ENCODE measurements around the gene KDM4E.

GRCh38 chr11:95011376-95011775, 13.7 kb upstream of the KDM4E start:
- no peak for TF ChIP-seq CTCF (tag by site-specific recombination; IDR thresholded peaks at IDR 0.05)
- TF ChIP-seq MZF1 (tag by site-specific recombination; IDR thresholded peaks at IDR 0.05; ENCODE audit: borderline replicate concordance) = no peak
- no peak for TF ChIP-seq KLF16 (tag by site-specific recombination; IDR thresholded peaks at IDR 0.05)
- TF ChIP-seq PRDM10 (tag by site-specific recombination; IDR thresholded peaks at IDR 0.05) = no peak
- no peak for TF ChIP-seq ZNF518A (tag by site-specific recombination; conservative IDR thresholded peaks at IDR 0.05; ENCODE audit: low read depth)
- no peak for TF ChIP-seq ZNF449 (tag by site-specific recombination; IDR thresholded peaks at IDR 0.05)
- TF ChIP-seq TCF7L2 (IDR thresholded peaks at IDR 0.05; ENCODE audit: borderline replicate concordance, low read depth, low read length) = no peak
